ENCODE data around the gene SGF29.
"Not testable (repeated sequence)": the region's sequence is repeated elsewhere in the genome, so short reads cannot be mapped to it uniquely, and the experiment has no call there.

SGF29 gene

DNA sequence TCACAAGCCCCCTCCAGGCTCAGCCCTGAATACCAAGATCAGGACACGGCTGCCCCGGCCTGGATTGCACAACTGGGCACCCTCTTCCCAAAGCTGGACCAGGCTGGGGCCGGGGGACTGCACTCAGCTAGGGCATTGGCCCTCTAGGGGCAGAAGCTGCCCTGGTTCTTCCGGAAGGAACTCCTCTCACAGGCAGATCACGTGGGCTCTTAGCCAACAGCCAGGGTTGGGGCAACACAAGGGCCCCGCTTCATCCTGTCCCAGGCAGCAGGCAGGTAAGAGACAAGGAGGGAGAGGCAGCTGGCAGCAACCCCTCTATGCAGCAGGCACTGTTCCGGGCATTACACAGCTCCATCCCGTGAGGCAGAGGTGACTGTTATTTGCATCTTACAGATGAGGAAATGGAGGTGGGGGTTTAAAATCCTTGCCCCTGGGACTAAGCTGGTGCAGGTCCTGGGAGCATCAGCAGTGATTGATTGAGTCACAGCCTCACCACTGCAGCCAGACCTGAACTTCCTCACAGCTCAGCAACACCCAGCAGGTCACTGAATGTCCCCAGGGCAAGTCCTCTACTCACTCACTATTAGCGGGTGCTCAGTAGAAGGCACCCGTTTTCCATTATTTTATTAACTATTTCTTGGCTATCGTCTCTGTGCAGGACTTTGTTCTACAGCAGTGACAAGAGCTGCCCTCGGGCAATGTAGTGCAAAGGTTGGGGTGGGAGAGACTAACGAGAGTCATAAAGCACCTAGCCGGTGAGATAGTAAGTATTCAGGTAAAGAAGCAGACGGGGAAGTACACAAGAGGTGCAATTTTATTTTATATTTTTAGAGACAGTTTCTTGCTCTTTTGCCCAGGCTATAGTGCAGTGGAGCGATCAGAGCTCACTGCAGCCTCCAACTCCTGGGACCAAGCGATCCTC, 58.9 kb downstream of the SGF29 start:
- DNase-seq (ENCODE audit: low read depth), result not testable (repeated sequence)

DNA sequence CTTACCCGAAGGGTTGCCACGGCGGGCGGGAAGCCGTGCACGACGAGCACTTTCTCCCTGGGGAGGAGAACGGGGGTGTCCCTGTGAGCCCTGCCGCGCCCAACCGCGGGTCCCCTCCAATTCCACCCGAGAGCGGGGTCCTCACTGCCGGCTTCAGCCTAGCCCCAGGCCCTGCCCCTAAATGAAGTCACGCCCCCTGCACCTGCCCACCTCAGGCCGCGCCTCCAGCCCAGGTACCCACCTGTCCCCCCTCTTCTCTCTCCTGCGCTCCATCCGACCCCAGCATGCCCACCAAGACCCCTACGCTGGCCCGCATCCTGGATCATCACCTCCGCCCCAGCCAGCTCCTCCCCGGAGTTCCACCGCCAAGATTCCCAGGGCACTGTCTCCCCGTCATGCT, 60.2 kb downstream of the SGF29 start:
- DNase-seq (ENCODE audit: low read depth), result not testable (repeated sequence)

DNA sequence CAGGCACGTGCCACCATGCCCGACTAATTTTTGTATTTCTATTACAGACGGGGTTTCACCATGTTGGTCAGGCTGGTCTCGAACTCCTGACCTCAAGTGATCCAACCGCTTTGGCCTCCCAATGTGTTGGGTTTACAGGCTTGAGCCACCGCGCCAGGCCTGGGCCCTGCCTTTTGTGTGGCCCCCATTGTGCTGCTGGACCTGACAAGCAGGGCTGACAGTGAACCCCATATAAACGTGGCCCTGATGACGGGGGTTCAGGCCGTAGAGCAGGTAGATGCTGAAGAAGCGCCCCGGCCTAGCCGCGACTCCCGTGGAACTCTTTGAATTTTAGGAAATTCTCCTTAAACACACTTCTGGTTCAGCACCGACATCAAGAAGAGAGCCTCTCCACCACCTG, 60.8 kb downstream of the SGF29 start:
- DNase-seq (ENCODE audit: low read depth), result not testable (repeated sequence)

DNA sequence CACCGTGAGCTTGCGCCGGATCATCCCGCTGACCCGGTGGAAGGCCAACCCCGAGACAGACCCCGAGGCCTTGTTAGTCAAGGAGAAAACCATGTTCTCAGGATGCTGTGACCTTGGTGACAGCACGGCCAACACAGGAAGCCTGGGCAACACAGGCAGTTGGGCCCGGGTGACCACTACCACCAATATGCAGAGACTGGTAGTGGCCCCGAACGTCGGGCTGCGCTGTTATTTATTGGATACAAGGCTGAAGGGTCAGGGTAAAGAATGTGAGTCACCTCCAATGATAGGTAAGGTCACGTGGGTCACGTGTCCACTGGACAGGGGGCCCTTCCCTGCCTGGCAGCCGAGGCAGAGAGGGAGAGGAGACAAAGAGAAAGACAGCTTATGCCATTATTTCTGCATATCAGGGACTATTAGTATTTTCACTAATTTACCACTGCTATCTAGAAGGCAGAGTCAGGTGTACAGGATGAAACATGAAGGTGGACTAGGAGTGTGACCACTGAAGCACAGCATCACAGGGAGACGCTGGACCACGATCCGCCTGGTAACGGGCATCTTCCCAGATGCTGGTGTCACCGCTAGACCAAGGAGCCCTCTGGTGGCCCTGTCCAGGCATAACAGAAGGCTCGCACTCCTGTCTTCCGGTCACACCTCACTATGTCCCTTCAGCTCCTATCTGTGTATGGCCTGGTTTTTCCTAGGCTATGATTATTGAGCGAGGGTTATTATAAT, 61.9 kb downstream of the SGF29 start:
- not testable (repeated sequence) for DNase-seq (ENCODE audit: low read depth)

DNA sequence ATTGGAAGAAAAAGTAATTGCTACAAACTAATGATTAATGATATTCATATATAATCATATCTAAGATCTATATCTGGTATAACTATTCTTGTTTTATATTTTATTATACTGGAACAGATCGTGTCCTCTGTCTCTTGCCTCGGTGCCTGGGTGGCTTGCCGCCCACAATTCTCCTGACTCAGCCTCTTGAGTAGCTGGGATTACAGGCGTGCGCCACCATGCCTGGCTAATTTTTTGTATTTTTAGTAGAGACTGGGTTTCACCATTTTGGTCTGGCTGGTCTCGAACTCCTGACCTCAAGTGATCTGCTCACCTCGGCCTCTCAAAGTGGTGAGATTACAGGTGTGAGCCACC, 62.5 kb downstream of the SGF29 start:
- not testable (repeated sequence) for DNase-seq (ENCODE audit: low read depth)

DNA sequence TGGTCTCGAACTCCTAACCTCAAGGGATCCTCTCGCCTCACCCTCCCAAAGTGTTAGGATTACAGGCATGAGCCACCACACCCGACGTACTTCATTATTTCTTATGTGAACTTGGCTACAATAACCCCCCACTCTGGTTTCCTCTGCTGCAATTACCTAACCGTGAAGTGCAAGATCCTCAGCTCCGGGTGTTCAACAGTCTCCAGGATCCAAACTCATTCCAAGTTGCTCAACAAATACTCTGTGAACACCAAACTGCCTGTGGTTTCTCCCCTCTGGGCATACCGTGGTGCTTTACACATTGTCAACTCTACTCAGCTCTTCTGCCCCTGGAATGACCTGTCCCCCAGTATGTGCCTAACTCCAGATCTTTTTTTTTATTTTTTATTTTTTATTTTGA, 62.9 kb downstream of the SGF29 start:
- DNase-seq (ENCODE audit: low read depth), result no peak

DNA sequence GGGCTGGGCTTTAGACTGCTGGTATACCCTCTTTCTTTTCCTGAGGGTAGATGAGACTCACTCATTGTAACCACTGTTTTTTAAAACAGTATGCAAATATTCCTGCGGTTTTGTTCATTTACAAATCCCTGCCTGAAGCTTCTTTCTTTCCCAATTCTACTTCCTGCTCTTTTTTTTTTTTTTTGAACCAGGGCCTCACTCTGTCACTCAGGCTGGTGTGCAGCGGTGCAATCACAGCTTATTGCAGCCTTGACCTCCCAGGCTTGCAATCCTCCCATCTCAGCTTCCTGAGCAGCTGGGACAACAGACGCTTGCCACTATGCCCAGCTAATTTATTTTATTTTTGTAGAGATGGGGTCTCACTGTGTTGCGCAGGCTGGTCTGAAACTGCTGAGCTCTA, 64.2 kb downstream of the SGF29 start:
- no peak for DNase-seq (ENCODE audit: low read depth)

DNA sequence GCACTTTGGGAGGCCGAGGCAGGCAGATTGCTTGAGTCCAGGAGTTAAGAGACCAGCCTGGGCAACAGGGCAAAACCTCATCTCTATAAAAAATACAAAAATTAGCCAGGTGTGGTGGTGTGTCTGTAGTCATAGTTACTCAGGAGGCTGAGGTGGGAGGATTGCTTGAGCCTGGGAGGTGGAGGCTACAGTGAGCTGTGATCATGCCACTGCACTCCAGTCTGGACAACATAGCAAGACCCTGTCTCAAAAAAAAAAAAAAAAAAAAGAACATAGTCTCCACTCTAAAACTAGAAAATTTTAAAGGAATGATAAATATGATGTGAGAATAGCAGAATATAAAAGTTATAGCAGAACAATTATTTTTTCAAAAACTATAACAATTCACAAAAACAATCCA, 66.6 kb downstream of the SGF29 start:
- DNase-seq (ENCODE audit: low read depth), result not testable (repeated sequence)

DNA sequence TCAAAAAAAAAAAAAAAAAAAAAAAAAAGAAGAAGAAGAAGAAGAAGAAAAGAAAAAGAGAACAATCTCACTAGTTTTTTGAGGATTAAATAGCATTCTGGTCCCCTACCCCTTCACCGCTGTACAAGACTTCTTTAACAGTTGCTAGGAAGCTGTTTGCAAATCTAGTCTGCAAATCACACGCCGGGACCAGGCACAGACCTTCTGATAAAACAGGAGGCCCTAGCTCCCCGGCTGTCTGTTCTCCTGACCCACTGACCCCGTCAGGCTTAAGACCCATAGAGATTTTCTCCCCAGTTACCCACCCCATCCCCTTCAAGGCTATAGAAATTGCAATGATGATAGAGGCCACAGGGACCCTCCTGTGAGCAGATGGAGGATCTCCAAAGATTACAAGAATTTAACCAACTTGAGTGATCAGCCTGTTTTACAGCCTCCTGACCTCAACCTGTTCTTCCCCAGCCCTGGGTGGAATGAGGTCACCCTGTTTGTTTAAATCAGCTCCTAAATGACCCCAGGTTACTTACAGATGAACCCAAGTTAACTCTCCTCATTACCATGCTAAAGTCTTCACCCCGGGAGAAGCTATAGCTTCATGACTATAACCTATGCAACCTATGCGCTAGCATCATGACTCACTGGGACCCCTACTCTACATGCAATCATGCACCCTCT, 67.9 kb downstream of the SGF29 start:
- no peak for DNase-seq (ENCODE audit: low read depth)

DNA sequence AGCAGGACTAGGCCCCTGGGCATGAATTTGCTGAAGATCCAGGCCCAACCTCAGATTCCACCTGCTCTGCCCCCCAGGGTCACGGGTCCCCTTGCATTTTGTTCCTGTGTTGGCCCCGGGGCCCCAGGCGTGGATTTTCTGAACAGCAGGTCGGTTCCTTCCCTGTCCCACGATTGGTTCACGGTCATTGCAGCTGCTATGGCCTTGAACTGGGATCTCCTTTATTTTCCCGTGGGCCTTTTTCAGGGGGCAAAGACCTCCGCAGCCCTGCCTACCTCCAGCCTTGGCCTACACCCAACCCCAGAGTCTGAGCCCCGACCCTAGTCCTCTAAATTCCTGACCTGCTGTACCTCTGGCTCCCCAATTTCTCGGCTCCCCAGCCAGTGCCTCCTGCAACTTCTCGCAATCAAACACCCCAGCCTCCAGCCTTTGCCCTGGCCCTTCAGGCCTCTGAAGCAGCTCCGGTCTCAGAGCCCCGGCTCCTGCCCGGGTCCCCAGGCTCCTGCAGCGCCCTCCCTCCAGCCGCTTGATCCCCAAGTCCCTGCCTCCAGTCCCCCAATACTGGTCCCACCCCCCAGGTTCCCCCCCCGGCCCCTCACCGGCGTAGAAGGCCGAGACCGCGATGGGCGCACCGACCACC, 68.9 kb downstream of the SGF29 start:
- DNase-seq (ENCODE audit: low read depth), result not testable (repeated sequence)

DNA sequence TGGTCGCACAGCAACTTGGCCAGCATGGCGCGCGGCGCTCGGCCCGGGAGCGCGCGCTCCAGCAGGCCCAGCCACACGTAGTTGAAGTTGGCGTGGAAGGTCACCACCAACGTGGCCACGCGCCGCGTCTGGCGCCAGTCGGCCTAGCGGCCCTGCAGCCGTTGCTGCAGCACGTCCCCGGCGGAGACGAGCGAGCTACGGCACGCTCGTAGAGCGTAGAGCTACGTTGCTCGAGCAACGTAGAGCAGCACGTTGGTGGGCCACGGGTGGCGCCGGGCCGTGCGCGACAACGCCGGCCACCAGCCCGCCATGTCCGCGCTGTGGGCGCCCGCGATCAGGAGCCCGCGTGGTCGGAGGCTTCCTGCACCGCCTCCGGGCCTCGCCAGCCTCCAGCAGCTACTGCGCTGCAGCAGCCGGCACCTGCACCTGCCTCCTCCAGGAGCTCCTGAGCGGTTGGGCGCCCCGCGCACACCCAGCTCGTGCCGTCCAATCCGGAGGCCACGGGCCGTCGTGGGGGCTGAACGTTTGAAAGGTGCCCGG, 69.5 kb downstream of the SGF29 start:
- DNase-seq (ENCODE audit: low read depth), result no peak

DNA sequence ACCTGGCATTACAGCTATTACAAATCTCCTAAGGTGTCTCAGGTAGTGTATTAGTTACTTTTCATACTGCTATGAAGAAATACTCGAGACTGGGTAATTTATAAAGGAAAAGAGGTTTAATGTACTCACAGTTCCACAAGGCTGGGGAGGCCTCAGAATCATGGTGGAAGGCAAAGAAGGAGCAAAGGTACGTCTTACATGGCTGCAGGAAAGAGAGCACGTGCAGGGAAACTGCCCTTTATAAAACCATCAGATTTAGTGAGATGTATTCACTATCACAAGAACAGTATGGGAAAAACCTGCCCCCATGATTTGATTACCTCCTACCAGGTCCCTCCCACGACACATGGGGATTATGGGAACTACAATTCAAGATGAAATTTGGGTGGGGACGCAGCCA, 77.2 kb downstream of the SGF29 start:
- not testable (repeated sequence) for DNase-seq (ENCODE audit: low read depth)

DNA sequence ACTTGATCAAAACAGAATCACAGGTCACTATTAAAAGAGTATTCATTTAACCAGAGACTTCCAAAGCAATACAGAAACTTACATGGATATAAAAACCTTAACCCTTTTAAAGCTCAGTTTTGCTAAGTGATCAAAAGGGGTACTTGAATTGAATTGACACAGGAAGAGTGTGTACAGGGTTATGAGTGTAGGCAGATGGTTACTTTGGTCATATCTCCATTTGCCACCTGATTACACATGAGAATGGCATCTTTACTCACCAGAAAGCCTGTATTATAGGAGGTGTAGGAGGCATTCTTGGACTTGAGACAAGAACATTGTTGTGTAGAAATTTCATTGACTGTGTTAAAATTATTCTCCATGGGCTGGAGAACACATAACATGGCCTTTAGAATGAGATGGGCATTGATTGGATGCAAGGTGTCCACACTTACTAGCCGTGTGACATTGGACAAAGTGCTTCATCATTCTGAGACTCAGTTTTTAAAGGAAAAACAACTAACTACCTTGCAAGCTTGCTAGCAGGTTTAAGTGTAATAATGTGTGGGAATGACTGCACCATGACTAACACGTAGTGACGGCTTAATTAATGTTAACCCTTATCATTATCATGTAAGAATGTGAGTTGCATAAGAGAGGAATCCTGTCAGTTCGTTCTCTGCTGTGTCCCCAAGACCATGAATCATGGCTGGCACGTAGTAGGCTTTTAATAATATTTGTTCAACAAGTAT, 82.5 kb downstream of the SGF29 start:
- DNase-seq (ENCODE audit: low read depth), result not testable (repeated sequence)

DNA sequence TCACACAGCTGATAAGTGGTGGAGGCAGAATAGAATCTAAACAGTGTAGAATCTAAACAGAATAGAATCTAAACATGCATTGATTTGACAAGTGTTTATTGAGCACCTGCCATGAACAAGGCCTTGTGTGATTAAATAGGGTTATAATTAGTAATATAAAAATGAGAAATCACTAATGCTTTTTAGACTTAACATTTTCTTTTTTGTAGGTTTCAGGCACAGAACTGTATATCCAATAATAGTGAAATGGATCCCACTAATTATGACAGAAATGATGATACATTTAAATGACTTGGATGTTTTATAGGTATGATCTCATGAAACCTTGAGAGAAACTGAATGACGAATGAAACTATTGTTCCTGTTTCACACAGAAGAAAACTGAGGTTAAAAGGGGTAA, 84.0 kb downstream of the SGF29 start, which contains the start of gene NPIPB8:
NPIPB8 (plus strand) TSS at position 301 of the 400 bp plus-strand sequence. CDS start 296 bp downstream, outside the sequence.
- DNase-seq (ENCODE audit: low read depth), result not testable (repeated sequence)

DNA sequence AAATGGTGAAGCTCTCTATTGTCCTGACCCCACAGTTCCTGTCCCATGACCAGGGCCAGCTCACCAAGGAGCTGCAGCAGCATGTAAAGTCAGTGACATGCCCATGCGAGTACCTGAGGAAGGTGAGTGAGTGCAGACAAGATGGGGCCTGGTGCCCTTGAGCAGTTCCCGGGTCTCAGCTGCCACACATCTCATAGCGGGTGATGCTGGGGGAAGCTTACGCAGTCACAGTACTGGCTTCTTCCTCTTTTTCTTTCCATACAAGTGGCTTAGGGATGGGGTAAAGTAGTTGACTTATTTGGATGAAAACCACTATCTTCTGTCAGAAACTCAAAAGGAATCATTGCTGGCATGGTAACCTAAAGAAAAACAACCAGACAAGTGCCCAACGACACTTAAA, 84.6 kb downstream of the SGF29 start:
- not testable (repeated sequence) for DNase-seq (ENCODE audit: low read depth)

DNA sequence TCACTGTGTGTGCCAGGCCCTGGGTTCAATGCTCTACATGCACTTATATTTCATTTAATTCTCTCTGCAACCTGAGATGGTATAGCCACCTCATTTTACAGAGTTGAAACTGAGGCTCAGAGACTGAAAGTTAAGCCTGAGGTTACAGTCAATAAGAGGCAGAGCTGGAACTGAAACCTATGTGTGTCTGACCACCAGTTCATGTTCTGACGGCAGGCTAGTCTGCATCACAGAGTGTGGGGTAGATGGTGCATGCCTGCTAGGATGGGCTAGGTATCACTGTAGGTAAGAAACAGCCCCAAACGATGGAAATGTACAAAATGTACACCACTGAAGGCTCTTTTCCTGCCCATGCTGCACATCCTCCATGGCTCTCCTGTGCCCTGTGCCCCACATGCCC, 86.2 kb downstream of the SGF29 start:
- DNase-seq (ENCODE audit: low read depth), result not testable (repeated sequence)

All from stimulated activated CD8-positive, alpha-beta memory T cell treated with anti-CD3 and anti-CD28 coated beads, Interleukin-15, amount 100 ng/mL, for 1 hour (primary cell).